NCI-H2227 treated with DMSO at 0.1 percent for 48 hours (cell line): Measurements from ENCODE around the gene HOMEZ.

ENCODE experiments used
- DNase-seq: peaks from one replicate; lab custom pipeline; 2025; lab: John Stamatoyannopoulos, UW

Gene HOMEZ

GRCh38 chr14:23307687-23308644 is 22.0 kb upstream of the HOMEZ start:
- no peak for DNase-seq

GRCh38 chr14:23307146-23307530 is 21.2 kb upstream of the HOMEZ start:
- DNase-seq = no peak

GRCh38 chr14:23306412-23307145 is 20.6 kb upstream of the HOMEZ start, which contains the start of gene BCL2L2:
Gene BCL2L2 (plus strand): TSS chr14:23306833. CDS start chr14:23307768, 935 bp downstream.
- peak; percentile 81 for DNase-seq

- DNase-seq = peak; percentile 56
Observed at GRCh38 chr14:23302290-23303225, 16.6 kb upstream of the HOMEZ start, which contains the start of gene PPP1R3E. Gene PPP1R3E (minus strand): TSS chr14:23302859. CDS start chr14:23302576, 283 bp downstream.

- DNase-seq = peak; percentile 79
Observed at GRCh38 chr14:23301969-23302289, 16.0 kb upstream of the HOMEZ start.

GRCh38 chr14:23301288-23301968 is 15.5 kb upstream of the HOMEZ start:
- peak; percentile 99 for DNase-seq

- DNase-seq = no peak
Observed at GRCh38 chr14:23300687-23301223, 14.8 kb upstream of the HOMEZ start.

- DNase-seq = no peak
Observed at GRCh38 chr14:23299986-23300686, 14.2 kb upstream of the HOMEZ start.

GRCh38 chr14:23299211-23299957 is 13.5 kb upstream of the HOMEZ start:
- peak; percentile 29 for DNase-seq

GRCh38 chr14:23297611-23298277 is 11.8 kb upstream of the HOMEZ start:
- no peak for DNase-seq

- no peak for DNase-seq
Observed at GRCh38 chr14:23297096-23297495, 11.2 kb upstream of the HOMEZ start.

- no peak for DNase-seq
Observed at GRCh38 chr14:23296012-23296777, 10.3 kb upstream of the HOMEZ start.

- peak; percentile 21 for DNase-seq
Observed at GRCh38 chr14:23294734-23295561, 9.0 kb upstream of the HOMEZ start.

GRCh38 chr14:23286902-23287479 is 1.1 kb upstream of the HOMEZ start:
- no peak for DNase-seq

- no peak for DNase-seq
Observed at GRCh38 chr14:23285530-23286019, 357 bp downstream of the HOMEZ start.

GRCh38 chr14:23284654-23285529 is 1.0 kb downstream of the HOMEZ start:
- DNase-seq = no peak
